Neural cell (in vitro differentiated cells): Measurements from ENCODE around the gene ZNF391.

ENCODE experiments used
- CTCF ChIP-seq: fragments of 450-650 bp; IDR thresholded peaks from 2 replicates; pipeline ENCODE4 v1.5.1; 2014; ENCODE audit warnings: antibody characterized with exemption, mild to moderate bottlenecking, moderate library complexity; ENCODE audit not compliant: poor library complexity, severe bottlenecking
- EZH2 ChIP-seq: fragments of 200-600, 300-800 bp; shearing (Covaris generic), sonication (generic); IDR thresholded peaks from 2 replicates; pipeline ENCODE4 v1.6.1; 2014; ENCODE audit warnings: antibody characterized with exemption, low read length, borderline replicate concordance, mild to moderate bottlenecking; ENCODE audit not compliant: insufficient read depth, poor library complexity, severe bottlenecking
- POLR2AphosphoS5 ChIP-seq: IDR thresholded peaks from 2 replicates; pipeline ENCODE4 v1.6.1; 2012
- TF ChIP-seq, protein P1 (sequence below): IDR thresholded peaks from 2 replicates; pipeline ENCODE4 v1.6.1; 2012; ENCODE audit warnings: borderline replicate concordance

- TF ChIP-seq CTCF: no peak
- TF ChIP-seq, protein P1, sequence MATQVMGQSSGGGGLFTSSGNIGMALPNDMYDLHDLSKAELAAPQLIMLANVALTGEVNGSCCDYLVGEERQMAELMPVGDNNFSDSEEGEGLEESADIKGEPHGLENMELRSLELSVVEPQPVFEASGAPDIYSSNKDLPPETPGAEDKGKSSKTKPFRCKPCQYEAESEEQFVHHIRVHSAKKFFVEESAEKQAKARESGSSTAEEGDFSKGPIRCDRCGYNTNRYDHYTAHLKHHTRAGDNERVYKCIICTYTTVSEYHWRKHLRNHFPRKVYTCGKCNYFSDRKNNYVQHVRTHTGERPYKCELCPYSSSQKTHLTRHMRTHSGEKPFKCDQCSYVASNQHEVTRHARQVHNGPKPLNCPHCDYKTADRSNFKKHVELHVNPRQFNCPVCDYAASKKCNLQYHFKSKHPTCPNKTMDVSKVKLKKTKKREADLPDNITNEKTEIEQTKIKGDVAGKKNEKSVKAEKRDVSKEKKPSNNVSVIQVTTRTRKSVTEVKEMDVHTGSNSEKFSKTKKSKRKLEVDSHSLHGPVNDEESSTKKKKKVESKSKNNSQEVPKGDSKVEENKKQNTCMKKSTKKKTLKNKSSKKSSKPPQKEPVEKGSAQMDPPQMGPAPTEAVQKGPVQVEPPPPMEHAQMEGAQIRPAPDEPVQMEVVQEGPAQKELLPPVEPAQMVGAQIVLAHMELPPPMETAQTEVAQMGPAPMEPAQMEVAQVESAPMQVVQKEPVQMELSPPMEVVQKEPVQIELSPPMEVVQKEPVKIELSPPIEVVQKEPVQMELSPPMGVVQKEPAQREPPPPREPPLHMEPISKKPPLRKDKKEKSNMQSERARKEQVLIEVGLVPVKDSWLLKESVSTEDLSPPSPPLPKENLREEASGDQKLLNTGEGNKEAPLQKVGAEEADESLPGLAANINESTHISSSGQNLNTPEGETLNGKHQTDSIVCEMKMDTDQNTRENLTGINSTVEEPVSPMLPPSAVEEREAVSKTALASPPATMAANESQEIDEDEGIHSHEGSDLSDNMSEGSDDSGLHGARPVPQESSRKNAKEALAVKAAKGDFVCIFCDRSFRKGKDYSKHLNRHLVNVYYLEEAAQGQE: no peak
- no peak for TF ChIP-seq POLR2AphosphoS5
- no peak for TF ChIP-seq EZH2
These were observed 4.1 kb downstream of the ZNF391 start for GRCh38 chr6:27392623-27393022.
